ENCODE data around the gene DGKI. TPM values are rescaled to one million over a fixed set of nuclear protein-coding genes. Genes with fewer than 3 reads are reported as not detected.

The DGKI gene
- total and polyA plus RNA-seq, 2 donors, result 0.14 to 0.33 TPM

DNA sequence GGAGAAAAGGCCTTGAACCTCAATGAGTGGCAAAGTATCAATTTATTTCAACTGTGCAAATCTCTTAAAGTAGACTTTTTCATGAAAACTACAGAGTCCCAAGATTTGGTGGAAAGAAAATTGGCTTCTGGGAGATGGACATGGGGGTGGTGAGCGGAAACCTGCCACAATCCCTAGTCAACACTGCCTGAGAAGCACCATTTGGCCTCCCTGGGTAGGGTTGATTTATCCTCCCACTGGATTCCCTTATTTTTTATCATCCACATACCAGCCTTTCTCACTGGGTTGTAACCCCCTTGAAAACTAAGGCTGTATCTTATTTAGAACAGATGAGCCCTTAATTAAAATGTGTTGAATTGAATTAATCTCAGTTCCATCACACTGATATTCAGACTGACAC, 401.5 kb downstream of the DGKI start:
- no peak for DNase-seq (ENCODE audit: low read depth in 6 of 9, low spot score in 9 of 9)
- no peak overlapping the region for H3K4me3 ChIP-seq (ENCODE audit: low read length in 2 of 2)

DNA sequence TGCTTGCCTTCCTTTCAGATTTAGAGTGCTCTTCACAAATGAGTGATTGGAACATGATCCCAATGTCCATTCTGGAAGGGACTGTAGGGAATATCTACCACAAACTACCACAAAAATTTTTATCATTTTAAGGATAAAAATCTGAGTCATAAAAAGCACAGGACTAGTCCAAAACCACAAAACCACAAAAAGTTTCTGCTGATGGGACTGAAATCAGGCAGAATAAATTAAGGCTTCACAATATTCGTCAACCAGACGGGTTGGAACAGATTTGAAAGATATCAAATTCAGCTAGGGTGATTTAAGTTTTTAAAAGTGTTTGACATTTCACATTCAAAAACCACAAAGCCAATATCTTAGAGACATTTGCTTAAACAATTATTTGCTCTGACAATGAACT, 403.2 kb downstream of the DGKI start:
- Histone ChIP-seq H3K4me1 (ENCODE audit: control insufficient read depth in 2 of 2, insufficient read depth in 2 of 2, low read length in 2 of 2) (no peaks in the 10 kb centered on the region), H3K27ac (ENCODE audit: low read depth in 1 of 2, low read length in 1 of 2) (no peak overlapping the region), H3K36me3 (ENCODE audit: control insufficient read depth in 2 of 2, insufficient read depth in 2 of 2, low read length in 1 of 2) (no peaks in the 10 kb centered on the region), H3K4me3 (ENCODE audit: low read length in 2 of 2) (no peak overlapping the region), H3K9me3 (ENCODE audit: control insufficient read depth in 2 of 2, insufficient read depth in 1 of 2, low read length in 1 of 2) (no peaks in the 10 kb centered on the region), H3K27me3 (ENCODE audit: control insufficient read depth in 2 of 2, insufficient read depth in 1 of 2, low read length in 1 of 2) (no peaks in the 10 kb centered on the region)
- 8% methylated on average over 2 of the region's 2 CpGs for WGBS
- peak in 1 of 9 donors; percentile 4 for DNase-seq (ENCODE audit: low read depth in 6 of 9, low spot score in 9 of 9)

More for the DNA sequence above, 401.5 kb downstream of the DGKI start:
- Histone ChIP-seq H3K27ac (ENCODE audit: low read depth in 1 of 2, low read length in 1 of 2) (no peak overlapping the region), H3K9me3 (ENCODE audit: control insufficient read depth in 2 of 2, insufficient read depth in 1 of 2, low read length in 1 of 2) (no peaks in the 10 kb centered on the region), H3K4me1 (ENCODE audit: control insufficient read depth in 2 of 2, insufficient read depth in 2 of 2, low read length in 2 of 2) (no peaks in the 10 kb centered on the region), H3K27me3 (ENCODE audit: control insufficient read depth in 2 of 2, insufficient read depth in 1 of 2, low read length in 1 of 2) (no peaks in the 10 kb centered on the region), H3K36me3 (ENCODE audit: control insufficient read depth in 2 of 2, insufficient read depth in 2 of 2, low read length in 1 of 2) (no peaks in the 10 kb centered on the region)
- 73% methylated on average over 1 of the region's 1 CpG for WGBS

DNA sequence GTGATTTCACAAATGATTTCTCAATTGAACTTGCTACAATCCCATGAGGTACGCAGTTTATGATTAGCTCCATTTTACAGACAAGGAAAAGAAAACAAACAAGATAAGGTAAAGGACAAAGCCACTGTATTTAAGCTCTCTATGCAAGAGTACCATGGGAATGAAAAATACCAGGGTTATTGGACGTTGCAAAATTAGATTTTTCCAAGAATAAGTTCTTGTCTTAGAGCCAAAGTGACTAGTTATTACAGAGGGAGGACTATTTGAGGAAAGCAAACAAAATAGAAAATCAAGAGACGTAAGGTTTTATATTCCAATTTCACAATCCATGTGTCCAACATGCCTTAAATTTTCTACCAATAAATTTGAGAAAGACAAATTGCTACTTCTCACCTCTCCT, 405.3 kb downstream of the DGKI start:
- 94% methylated on average over 3 of the region's 3 CpGs for WGBS
- no peak overlapping the region for H3K27ac ChIP-seq (ENCODE audit: low read depth in 1 of 2, low read length in 1 of 2)
- H3K4me1 ChIP-seq (ENCODE audit: control insufficient read depth in 2 of 2, insufficient read depth in 2 of 2, low read length in 2 of 2), result no peaks in the 10 kb centered on the region
- no peaks in the 10 kb centered on the region for H3K9me3 ChIP-seq (ENCODE audit: control insufficient read depth in 2 of 2, insufficient read depth in 1 of 2, low read length in 1 of 2)
- H3K27me3 ChIP-seq (ENCODE audit: control insufficient read depth in 2 of 2, insufficient read depth in 1 of 2, low read length in 1 of 2), result no peaks in the 10 kb centered on the region
- H3K4me3 ChIP-seq (ENCODE audit: low read length in 2 of 2), result no peak overlapping the region
- H3K36me3 ChIP-seq (ENCODE audit: control insufficient read depth in 2 of 2, insufficient read depth in 2 of 2, low read length in 1 of 2), result no peaks in the 10 kb centered on the region
- DNase-seq (ENCODE audit: low read depth in 6 of 9, low spot score in 9 of 9), result no peak

DNA sequence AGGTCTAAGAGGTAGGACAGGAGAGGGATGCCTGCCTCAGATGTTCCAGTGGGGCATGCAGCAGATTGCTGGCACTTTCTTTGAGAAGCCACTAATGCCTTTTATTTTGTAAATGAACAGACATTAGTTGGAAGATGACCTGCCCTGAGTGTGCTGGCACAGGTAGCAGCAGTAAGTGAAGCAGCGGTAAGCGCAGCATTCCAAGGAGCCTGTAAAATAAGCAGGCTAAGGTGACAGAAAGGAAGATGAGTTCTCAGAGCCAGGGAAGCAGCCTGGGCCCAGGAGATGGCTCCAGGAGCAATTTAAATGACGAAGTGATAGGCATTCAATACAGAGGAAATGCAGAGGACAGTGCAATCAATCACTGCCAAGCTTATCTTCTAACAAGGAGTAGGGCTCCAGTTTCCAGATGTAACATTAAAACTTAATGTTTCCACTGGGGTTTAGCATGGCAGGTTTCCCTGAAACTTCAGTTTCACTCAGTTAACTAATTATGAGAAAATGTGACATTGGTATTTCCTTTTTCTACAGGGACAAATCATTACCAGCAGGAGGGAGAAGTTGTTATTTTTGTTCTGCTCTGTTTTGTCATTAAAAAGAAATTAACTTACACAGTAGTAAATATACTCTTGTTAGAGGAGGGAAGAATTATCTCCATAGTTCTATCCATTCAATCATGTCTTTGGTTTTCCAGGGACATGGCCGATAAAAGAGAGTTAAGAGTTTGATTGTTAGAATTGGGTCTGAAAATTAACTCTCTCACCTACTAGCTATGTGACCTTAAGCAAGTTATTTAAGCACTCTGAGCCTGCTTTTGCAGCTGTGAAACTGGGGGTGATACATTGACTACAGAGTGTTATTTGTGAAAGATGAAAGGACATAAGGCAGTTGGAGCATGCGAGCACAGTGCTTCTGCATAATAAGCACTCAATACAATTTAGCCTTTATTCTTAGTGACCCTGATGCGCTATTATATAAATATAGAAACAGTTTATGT, 406.6 kb downstream of the DGKI start:
- 85% methylated on average over 6 of the region's 6 CpGs for WGBS
- H3K36me3 ChIP-seq (ENCODE audit: control insufficient read depth in 2 of 2, insufficient read depth in 2 of 2, low read length in 1 of 2), result no peaks in the 10 kb centered on the region
- no peak overlapping the region for H3K27ac ChIP-seq (ENCODE audit: low read depth in 1 of 2, low read length in 1 of 2)
- H3K4me1 ChIP-seq (ENCODE audit: control insufficient read depth in 2 of 2, insufficient read depth in 2 of 2, low read length in 2 of 2), result no peaks in the 10 kb centered on the region
- no peak for DNase-seq (ENCODE audit: low read depth in 6 of 9, low spot score in 9 of 9)
- no peaks in the 10 kb centered on the region for H3K9me3 ChIP-seq (ENCODE audit: control insufficient read depth in 2 of 2, insufficient read depth in 1 of 2, low read length in 1 of 2)
- H3K27me3 ChIP-seq (ENCODE audit: control insufficient read depth in 2 of 2, insufficient read depth in 1 of 2, low read length in 1 of 2), result no peaks in the 10 kb centered on the region
- no peak overlapping the region for H3K4me3 ChIP-seq (ENCODE audit: low read length in 2 of 2)

DNA sequence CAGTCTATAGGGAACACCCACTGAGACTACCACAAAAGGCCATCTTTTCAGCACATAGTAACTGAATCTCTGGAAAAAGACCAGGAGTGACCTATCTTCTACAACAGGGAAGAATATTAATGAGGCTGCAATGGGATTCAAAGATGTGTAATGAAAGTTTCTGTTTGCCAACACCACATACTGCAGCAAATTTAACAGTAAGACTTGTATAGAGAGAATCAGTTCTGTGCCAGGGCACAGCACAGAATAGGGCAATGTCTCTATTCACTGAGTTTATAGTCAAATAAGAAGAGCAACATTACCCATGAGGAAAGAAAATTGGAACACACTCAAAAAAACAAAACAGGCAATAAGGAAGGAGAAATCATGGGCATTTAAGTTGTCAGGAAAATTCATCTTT, 411.8 kb downstream of the DGKI start:
- no peak overlapping the region for H3K4me3 ChIP-seq (ENCODE audit: low read length in 2 of 2)
- no peaks in the 10 kb centered on the region for H3K9me3 ChIP-seq (ENCODE audit: control insufficient read depth in 2 of 2, insufficient read depth in 1 of 2, low read length in 1 of 2)
- no peaks in the 10 kb centered on the region for H3K4me1 ChIP-seq (ENCODE audit: control insufficient read depth in 2 of 2, insufficient read depth in 2 of 2, low read length in 2 of 2)
- no peak overlapping the region for H3K27ac ChIP-seq (ENCODE audit: low read depth in 1 of 2, low read length in 1 of 2)
- H3K36me3 ChIP-seq (ENCODE audit: control insufficient read depth in 2 of 2, insufficient read depth in 2 of 2, low read length in 1 of 2), result no peaks in the 10 kb centered on the region
- H3K27me3 ChIP-seq (ENCODE audit: control insufficient read depth in 2 of 2, insufficient read depth in 1 of 2, low read length in 1 of 2), result no peaks in the 10 kb centered on the region
- DNase-seq (ENCODE audit: low read depth in 6 of 9, low spot score in 9 of 9), result no peak

DNA sequence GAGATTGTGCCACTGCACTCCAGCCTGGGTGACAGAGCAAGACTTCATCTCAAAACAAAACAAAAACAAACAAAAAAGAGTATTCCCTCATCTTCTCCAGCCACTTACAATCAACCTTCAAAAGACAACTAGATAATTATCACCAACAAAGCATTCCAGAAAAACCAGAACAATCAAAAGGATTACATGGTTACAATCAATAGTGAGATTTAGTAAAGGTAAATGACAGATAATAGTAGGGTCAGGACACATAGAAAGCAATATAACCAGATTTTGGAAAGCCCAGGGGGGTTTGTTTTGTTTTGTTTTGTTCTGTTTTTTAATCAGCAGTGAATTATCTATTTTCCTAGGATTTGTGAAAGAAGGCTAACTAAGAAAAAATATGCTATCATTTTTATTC, 412.2 kb downstream of the DGKI start:
- H3K9me3 ChIP-seq (ENCODE audit: control insufficient read depth in 2 of 2, insufficient read depth in 1 of 2, low read length in 1 of 2), result no peaks in the 10 kb centered on the region
- H3K4me3 ChIP-seq (ENCODE audit: low read length in 2 of 2), result no peak overlapping the region
- H3K27ac ChIP-seq (ENCODE audit: low read depth in 1 of 2, low read length in 1 of 2), result no peak overlapping the region
- no peaks in the 10 kb centered on the region for H3K36me3 ChIP-seq (ENCODE audit: control insufficient read depth in 2 of 2, insufficient read depth in 2 of 2, low read length in 1 of 2)
- DNase-seq (ENCODE audit: low read depth in 6 of 9, low spot score in 9 of 9), result no peak
- no peaks in the 10 kb centered on the region for H3K4me1 ChIP-seq (ENCODE audit: control insufficient read depth in 2 of 2, insufficient read depth in 2 of 2, low read length in 2 of 2)
- H3K27me3 ChIP-seq (ENCODE audit: control insufficient read depth in 2 of 2, insufficient read depth in 1 of 2, low read length in 1 of 2), result no peaks in the 10 kb centered on the region

DNA sequence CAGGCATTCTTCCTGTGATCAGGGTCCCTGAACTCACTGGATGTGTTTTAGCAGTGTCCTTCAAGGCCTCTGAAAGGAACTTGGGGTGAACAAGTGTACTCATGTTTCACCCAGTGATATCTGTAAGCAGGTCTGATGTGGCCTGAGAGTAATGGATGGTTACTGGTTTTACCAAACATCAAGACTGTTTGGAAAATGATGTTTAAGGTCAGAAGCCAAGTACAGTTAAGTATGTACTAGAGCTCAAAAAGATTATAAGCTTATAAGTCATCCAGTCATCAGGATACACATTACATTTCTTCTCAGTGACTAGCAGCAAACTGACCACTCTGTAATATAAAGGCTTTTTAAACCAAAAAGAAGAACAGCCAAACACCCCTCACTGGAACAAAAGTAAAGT, 423.5 kb downstream of the DGKI start:
- no peak overlapping the region for H3K4me3 ChIP-seq (ENCODE audit: low read length in 2 of 2)
- H3K36me3 ChIP-seq (ENCODE audit: control insufficient read depth in 2 of 2, insufficient read depth in 2 of 2, low read length in 1 of 2), result no peaks in the 10 kb centered on the region
- H3K27ac ChIP-seq (ENCODE audit: low read depth in 1 of 2, low read length in 1 of 2), result no peak overlapping the region
- H3K9me3 ChIP-seq (ENCODE audit: control insufficient read depth in 2 of 2, insufficient read depth in 1 of 2, low read length in 1 of 2), result no peaks in the 10 kb centered on the region
- H3K4me1 ChIP-seq (ENCODE audit: control insufficient read depth in 2 of 2, insufficient read depth in 2 of 2, low read length in 2 of 2), result no peaks in the 10 kb centered on the region
- DNase-seq (ENCODE audit: low read depth in 6 of 9, low spot score in 9 of 9), result no peak
- no peaks in the 10 kb centered on the region for H3K27me3 ChIP-seq (ENCODE audit: control insufficient read depth in 2 of 2, insufficient read depth in 1 of 2, low read length in 1 of 2)

DNA sequence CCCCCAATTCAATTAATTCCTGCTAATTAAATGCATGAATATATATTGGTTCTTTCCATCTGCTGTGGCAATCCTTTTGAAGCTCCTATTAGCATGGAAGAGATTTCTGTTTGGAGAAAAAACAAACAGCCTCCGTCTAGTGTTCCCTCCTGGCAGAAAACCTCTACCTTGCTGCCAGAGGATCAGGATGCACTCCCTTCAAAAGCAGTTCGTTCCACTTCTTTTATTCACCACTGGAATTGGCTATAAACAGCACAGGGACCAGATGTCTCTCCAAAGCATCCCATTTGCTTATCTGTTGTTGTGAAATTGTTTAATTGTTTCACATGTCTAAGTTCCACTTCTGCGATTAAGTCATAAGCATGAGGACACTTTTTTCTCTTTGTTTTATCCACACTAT, 425.4 kb downstream of the DGKI start:
- DNase-seq (ENCODE audit: low read depth in 6 of 9, low spot score in 9 of 9), result no peak
- H3K27me3 ChIP-seq (ENCODE audit: control insufficient read depth in 2 of 2, insufficient read depth in 1 of 2, low read length in 1 of 2), result no peaks in the 10 kb centered on the region
- H3K27ac ChIP-seq (ENCODE audit: low read depth in 1 of 2, low read length in 1 of 2), result no peak overlapping the region
- no peaks in the 10 kb centered on the region for H3K9me3 ChIP-seq (ENCODE audit: control insufficient read depth in 2 of 2, insufficient read depth in 1 of 2, low read length in 1 of 2)
- H3K4me3 ChIP-seq (ENCODE audit: low read length in 2 of 2), result no peak overlapping the region
- no peaks in the 10 kb centered on the region for H3K4me1 ChIP-seq (ENCODE audit: control insufficient read depth in 2 of 2, insufficient read depth in 2 of 2, low read length in 2 of 2)
- 79% methylated on average over 3 of the region's 3 CpGs for WGBS
- no peaks in the 10 kb centered on the region for H3K36me3 ChIP-seq (ENCODE audit: control insufficient read depth in 2 of 2, insufficient read depth in 2 of 2, low read length in 1 of 2)

DNA sequence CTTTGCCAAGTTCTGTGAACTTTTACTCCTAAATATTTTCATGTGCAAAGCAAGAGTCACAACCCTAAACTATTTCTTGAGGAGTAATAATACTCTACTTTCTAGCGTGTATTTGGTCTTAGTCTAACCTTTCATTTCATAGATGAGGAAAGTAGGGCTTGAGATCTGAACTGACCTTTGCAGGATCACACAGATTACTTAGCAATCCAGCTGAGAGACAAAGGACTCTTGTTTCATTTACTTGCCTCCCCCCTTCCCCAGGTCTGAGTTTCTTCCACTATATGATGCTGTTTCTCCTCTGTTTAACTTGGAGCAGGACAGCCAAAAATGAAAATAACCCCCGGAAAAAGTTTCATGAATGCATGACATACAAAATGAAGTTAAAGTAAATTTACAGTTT, 427.9 kb downstream of the DGKI start:
- Histone ChIP-seq H3K9me3 (ENCODE audit: control insufficient read depth in 2 of 2, insufficient read depth in 1 of 2, low read length in 1 of 2) (no peaks in the 10 kb centered on the region), H3K4me3 (ENCODE audit: low read length in 2 of 2) (no peak overlapping the region), H3K36me3 (ENCODE audit: control insufficient read depth in 2 of 2, insufficient read depth in 2 of 2, low read length in 1 of 2) (no peaks in the 10 kb centered on the region), H3K4me1 (ENCODE audit: control insufficient read depth in 2 of 2, insufficient read depth in 2 of 2, low read length in 2 of 2) (no peaks in the 10 kb centered on the region), H3K27ac (ENCODE audit: low read depth in 1 of 2, low read length in 1 of 2) (no peak overlapping the region), H3K27me3 (ENCODE audit: control insufficient read depth in 2 of 2, insufficient read depth in 1 of 2, low read length in 1 of 2) (no peaks in the 10 kb centered on the region)
- WGBS, result 91% methylated on average over 2 of the region's 2 CpGs
- DNase-seq (ENCODE audit: low read depth in 6 of 9, low spot score in 9 of 9), result no peak
